ENCODE measurements around the gene SCP2D1. TPM values are rescaled to one million over a fixed set of nuclear protein-coding genes. Genes with fewer than 3 reads are reported as not detected.

SCP2D1 gene
- polyA plus RNA-seq, 2 of the 4 experiments (the other 2 are of a cell fraction): not detected

DNA sequence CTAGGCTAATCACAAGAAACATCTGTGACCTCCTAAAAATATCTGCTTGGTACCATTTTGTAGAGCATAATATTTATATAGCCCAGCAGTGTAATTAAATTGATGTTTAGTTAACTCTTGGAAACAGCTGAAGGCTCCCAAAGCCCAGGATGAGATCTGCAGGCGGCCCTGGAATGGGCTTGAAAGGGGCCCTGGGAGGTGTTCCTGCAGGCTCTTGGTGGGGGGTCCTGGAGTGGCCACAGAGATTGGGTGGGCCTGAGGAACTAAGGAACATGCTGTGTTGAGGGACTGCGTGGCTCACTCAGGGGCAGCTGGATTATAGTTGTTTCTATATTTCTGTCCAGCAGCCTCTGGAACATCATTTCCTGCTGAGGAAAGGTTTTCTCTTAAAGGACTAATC is 9.2 kb downstream of the SCP2D1 start:
- POLR2A ChIA-PET: no interaction called here

DNA sequence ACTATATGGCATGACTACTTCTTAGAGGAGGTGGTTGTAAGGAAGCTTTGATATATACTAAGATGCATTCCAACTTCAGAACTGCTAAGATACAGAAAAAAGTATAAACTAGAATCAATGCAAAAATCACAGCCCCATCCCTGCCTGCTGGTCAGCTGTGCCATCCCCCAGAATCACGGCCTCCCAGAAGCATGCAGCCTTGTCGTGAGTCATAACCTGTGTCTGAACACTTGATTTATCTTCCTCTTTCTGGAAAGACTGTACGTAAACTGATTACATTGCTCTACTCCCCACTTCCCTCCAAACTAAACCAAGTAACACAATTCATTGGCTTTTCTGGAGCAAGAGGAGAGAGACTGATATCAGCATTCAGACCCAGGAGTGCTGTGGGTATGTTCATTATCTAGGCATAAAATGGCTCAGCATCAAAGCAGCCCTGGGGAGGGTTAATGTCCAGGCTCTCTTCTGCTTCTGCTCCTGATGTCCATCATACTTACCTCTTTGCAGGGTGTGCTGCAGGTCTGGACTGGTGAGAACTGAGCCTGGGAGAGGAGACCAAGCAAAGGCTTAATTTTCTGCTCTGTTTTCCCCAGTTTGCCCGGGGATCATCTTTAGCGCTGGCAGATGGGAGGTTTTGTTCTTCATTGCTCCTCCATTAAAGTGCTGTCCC is 18.4 kb downstream of the SCP2D1 start:
- no peaks in the 10 kb centered on the region for H3K9me3 ChIP-seq
- 26% methylated on average over 5 of the region's 5 CpGs for WGBS (ENCODE audit: missing lambda C conversion rate)
- TF ChIP-seq CHD4 (IDR thresholded peaks at IDR 0.05; ENCODE audit: borderline replicate concordance) (no peak), EHF (CRISPR knock-in tag; IDR thresholded peaks at IDR 0.05) (no peak), TFCP2L1 (CRISPR knock-in tag; IDR thresholded peaks at IDR 0.05) (no peak), POLR2A (IDR thresholded peaks at IDR 0.05; ENCODE audit: low read length) (no peak), CHD2 (IDR thresholded peaks at IDR 0.05; ENCODE audit: low read length, partially characterized antibody) (no peak), NFE2L2 (conservative IDR thresholded peaks at IDR 0.05; ENCODE audit: low read length) (no peak), ZNF302 (CRISPR knock-in tag; IDR thresholded peaks at IDR 0.05) (no peak), EP300 (IDR thresholded peaks at IDR 0.05) (no peak), ZC3H11A (IDR thresholded peaks at IDR 0.05) (no peak), CBX2 (IDR thresholded peaks at IDR 0.05; ENCODE audit: borderline replicate concordance, low read depth) (no peak)
- TF ChIP-seq, protein P1, sequence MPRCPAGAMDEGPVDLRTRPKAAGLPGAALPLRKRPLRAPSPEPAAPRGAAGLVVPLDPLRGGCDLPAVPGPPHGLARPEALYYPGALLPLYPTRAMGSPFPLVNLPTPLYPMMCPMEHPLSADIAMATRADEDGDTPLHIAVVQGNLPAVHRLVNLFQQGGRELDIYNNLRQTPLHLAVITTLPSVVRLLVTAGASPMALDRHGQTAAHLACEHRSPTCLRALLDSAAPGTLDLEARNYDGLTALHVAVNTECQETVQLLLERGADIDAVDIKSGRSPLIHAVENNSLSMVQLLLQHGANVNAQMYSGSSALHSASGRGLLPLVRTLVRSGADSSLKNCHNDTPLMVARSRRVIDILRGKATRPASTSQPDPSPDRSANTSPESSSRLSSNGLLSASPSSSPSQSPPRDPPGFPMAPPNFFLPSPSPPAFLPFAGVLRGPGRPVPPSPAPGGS (IDR thresholded peaks at IDR 0.05): no peak
- H3K4me1 ChIP-seq: no peaks in the 10 kb centered on the region
- no peak overlapping the region for H3K4me2 ChIP-seq
- FAIRE-seq (peak; percentile 51), DNase-seq (ENCODE audit: low read depth in 1 of 2, low spot score in 1 of 2) (no peak), ATAC-seq (peak in 1 of 2 experiments; percentile 67; a peak in 3 of 6 replicates)
- peak overlapping the region in 1 of 2 experiments; percentile 20; a peak in 1 of 6 replicates for H3K27ac ChIP-seq
- CTCF ChIA-PET: no interaction called here
- no peak overlapping the region for H3K4me3 ChIP-seq
- POLR2A ChIA-PET: no interaction called here

More for the DNA sequence above, 9.2 kb downstream of the SCP2D1 start:
- FAIRE-seq: no peak
- ATAC-seq: no peak
- H3K4me3 ChIP-seq: no peak overlapping the region
- TF ChIP-seq EHF (CRISPR knock-in tag; IDR thresholded peaks at IDR 0.05) (no peak), ZC3H11A (IDR thresholded peaks at IDR 0.05) (no peak), TP53 (CRISPR knock-in tag; IDR thresholded peaks at IDR 0.05) (no peak), CBX8 (IDR thresholded peaks at IDR 0.05) (no peak), KDM1A (IDR thresholded peaks at IDR 0.05; ENCODE audit: low read depth) (no peak), CEBPB (IDR thresholded peaks at IDR 0.05) (no peak), JUN (IDR thresholded peaks at IDR 0.05) (no peak), FOSB (CRISPR knock-in tag; IDR thresholded peaks at IDR 0.05) (no peak), RNF2 (IDR thresholded peaks at IDR 0.05; ENCODE audit: borderline replicate concordance, low read depth) (no peak), POLR2A (IDR thresholded peaks at IDR 0.05; ENCODE audit: low read length) (no peak), CHD4 (IDR thresholded peaks at IDR 0.05; ENCODE audit: borderline replicate concordance) (no peak), HOXB5 (CRISPR knock-in tag; IDR thresholded peaks at IDR 0.05) (no peak), GATA3 (IDR thresholded peaks at IDR 0.05; ENCODE audit: borderline replicate concordance) (no peak)
- TF ChIP-seq, protein P1 (IDR thresholded peaks at IDR 0.05): no peak
- TF ChIP-seq, protein P2, sequence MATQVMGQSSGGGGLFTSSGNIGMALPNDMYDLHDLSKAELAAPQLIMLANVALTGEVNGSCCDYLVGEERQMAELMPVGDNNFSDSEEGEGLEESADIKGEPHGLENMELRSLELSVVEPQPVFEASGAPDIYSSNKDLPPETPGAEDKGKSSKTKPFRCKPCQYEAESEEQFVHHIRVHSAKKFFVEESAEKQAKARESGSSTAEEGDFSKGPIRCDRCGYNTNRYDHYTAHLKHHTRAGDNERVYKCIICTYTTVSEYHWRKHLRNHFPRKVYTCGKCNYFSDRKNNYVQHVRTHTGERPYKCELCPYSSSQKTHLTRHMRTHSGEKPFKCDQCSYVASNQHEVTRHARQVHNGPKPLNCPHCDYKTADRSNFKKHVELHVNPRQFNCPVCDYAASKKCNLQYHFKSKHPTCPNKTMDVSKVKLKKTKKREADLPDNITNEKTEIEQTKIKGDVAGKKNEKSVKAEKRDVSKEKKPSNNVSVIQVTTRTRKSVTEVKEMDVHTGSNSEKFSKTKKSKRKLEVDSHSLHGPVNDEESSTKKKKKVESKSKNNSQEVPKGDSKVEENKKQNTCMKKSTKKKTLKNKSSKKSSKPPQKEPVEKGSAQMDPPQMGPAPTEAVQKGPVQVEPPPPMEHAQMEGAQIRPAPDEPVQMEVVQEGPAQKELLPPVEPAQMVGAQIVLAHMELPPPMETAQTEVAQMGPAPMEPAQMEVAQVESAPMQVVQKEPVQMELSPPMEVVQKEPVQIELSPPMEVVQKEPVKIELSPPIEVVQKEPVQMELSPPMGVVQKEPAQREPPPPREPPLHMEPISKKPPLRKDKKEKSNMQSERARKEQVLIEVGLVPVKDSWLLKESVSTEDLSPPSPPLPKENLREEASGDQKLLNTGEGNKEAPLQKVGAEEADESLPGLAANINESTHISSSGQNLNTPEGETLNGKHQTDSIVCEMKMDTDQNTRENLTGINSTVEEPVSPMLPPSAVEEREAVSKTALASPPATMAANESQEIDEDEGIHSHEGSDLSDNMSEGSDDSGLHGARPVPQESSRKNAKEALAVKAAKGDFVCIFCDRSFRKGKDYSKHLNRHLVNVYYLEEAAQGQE (IDR thresholded peaks at IDR 0.05): no peak
- CTCF ChIA-PET: no interaction called here
- no peaks in the 10 kb centered on the region for H3K4me1 ChIP-seq
- H3K9me3 ChIP-seq: no peaks in the 10 kb centered on the region
- WGBS (ENCODE audit: missing lambda C conversion rate): 48% methylated on average over 2 of the region's 2 CpGs
- no peak overlapping the region for H3K27ac ChIP-seq
- H3K4me2 ChIP-seq: no peak overlapping the region
- no peak for DNase-seq (ENCODE audit: low read depth in 1 of 2, low spot score in 1 of 2)

Measured in A549 (cell line).